GM23248 (cell line): Measurements from ENCODE around the gene MTUS2.

Experiments
- EZH2 ChIP-seq: fragments of 200-600 bp; sonication (generic); IDR thresholded peaks from 2 replicates; pipeline ENCODE4 v1.6.1; 2018; ENCODE audit warnings: antibody characterized with exemption, mild to moderate bottlenecking; ENCODE audit not compliant: insufficient read depth, poor library complexity, severe bottlenecking
- EZH2phosphoT487 ChIP-seq: fragments of 200-600 bp; sonication (generic); IDR thresholded peaks from 2 replicates; pipeline ENCODE4 v1.6.1; 2018; ENCODE audit warnings: antibody characterized with exemption, moderate library complexity, mild to moderate bottlenecking, low read depth; ENCODE audit not compliant: insufficient read depth

- TF ChIP-seq EZH2, result no peak
- TF ChIP-seq EZH2phosphoT487, result no peak
Measured at GRCh38 chr13:29174093-29174492, 354.0 kb downstream of the MTUS2 start.
